GM10266 (cell line): ENCODE measurements around the gene RPGR.

Experiments
- DNase-seq: peaks from one replicate; pipeline ENCODE4 v3.0.0; 2012; ENCODE audit errors: extremely low spot score
- TF ChIP-seq, protein P1 (sequence below): IDR thresholded peaks from 2 replicates; pipeline ENCODE4 v1.5.1; 2012; ENCODE audit warnings: mild to moderate bottlenecking, low read depth; ENCODE audit not compliant: control insufficient read depth, insufficient read depth; ENCODE audit errors: missing control alignments

RPGR gene

DNA sequence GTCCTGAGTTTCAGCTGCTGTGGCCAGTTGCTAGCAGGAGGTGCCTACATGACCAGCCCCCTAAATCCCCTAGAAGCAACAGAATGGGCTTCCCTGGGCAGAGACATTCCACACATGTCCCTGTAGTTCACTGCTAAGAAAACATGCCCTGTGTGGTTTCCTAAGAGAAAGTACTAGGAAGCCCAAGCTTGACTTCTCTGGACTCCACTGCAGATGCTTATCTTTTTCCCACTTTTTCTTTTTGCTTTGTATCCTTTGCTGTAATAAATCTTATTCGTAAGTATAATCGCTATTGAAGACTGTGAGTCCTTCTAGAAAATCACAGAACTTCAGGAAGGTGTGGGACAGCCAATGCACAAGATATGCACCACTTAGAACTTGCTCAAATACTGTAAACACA lies 15.6 kb downstream of the RPGR start:
- TF ChIP-seq, protein P1, sequence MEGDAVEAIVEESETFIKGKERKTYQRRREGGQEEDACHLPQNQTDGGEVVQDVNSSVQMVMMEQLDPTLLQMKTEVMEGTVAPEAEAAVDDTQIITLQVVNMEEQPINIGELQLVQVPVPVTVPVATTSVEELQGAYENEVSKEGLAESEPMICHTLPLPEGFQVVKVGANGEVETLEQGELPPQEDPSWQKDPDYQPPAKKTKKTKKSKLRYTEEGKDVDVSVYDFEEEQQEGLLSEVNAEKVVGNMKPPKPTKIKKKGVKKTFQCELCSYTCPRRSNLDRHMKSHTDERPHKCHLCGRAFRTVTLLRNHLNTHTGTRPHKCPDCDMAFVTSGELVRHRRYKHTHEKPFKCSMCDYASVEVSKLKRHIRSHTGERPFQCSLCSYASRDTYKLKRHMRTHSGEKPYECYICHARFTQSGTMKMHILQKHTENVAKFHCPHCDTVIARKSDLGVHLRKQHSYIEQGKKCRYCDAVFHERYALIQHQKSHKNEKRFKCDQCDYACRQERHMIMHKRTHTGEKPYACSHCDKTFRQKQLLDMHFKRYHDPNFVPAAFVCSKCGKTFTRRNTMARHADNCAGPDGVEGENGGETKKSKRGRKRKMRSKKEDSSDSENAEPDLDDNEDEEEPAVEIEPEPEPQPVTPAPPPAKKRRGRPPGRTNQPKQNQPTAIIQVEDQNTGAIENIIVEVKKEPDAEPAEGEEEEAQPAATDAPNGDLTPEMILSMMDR = no peak
- no peak for DNase-seq

DNA sequence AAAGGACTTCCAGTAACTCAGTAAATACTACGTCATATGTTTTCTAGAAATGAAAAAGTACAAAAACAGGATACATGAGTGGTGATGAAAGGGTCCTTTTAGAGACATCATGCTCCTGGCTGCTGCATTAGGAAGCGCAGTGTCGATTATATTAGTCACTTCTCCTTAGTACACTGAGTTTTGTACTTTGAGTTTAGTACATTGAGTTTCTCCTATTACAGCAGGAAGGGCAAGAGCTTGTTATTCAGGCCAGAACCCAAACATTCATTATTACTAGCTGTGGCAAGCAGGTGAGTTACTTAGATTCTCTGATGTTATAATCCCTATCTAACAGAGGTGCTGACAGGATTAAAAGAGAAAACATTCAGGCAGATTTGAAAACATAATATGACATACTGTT lies 21.3 kb downstream of the RPGR start:
- no peak for DNase-seq

DNA sequence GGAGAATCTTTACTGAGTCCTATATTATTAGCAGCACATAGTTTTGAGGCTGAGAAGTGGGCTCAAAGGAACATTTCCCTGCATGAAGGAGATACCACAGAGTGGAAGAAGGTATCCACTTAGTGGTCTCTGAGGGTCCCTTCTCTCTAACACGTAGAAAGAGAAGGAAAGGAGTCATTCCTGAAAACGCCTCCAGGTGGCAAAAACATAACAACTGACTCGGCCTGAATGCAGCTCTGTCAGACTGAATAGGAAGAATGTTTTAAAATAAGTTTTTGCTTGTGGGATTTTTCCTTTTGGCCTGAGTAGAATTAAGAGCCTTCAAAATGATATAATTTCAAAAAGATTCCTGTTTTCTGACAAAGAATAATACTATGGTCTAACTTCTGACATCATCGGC lies 23.3 kb downstream of the RPGR start:
- no peak for DNase-seq
- TF ChIP-seq, protein P1 = no peak

More for the DNA sequence above, 21.3 kb downstream of the RPGR start:
- TF ChIP-seq, protein P1 = no peak

DNA sequence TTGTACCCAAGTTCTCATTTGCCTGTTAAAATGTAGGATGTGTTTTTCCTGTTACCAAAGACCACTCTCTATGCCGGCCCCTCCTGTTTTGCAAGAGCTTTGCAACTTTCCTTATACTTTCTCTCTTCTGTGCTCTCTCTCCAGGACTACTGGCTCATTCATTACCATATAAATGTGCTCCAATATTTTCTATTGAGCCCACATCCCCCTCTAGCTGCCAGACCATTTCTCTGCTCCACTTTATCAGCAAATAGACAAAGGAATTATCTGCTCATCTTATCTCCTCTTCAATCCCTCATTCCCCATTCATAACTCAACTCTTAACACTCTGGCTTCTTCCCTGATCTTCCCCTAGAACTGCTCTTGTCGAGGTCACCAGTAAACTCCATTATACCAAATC lies 33.6 kb downstream of the RPGR start:
- TF ChIP-seq, protein P1 = no peak
- DNase-seq = no peak

DNA sequence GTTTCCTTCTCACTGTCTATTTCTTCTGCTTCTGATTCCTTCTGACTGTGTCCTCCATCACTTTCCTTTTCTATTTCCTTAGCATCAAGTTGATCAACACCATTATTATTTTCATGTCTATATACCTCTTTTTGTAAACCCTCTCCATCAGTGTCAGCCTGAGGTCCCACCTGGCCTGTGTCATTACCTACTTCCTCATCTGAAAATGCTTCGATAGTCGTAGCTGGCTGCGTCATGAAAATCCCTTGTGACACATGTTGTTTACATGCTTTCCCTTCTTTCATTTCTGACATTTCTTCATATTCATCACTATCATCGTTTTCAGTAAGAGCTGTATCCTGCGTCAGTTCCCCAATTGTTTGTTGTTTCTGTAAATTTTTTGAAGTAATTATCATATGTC lies 39.6 kb downstream of the RPGR start:
- TF ChIP-seq, protein P1 = no peak
- no peak for DNase-seq

DNA sequence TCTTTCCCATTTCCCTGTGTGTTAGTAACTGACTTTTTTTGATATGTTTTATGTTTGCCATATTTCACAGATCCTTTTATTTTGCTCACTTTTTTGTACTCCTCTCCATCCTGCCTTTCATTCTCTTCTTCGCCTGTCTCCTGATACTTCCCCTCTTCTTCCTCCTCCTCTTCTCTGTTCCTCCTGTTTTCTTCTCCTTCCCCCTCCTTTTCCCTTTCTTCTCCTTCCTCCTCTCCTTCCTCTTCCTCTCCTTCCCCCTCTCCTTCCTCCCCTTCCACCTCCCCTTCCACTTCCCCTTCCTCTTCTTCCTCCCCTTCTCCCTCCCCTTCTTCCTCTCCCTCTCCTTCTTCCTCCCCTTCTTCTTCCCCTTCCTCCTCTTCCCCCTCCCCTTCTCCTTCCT lies 41.7 kb downstream of the RPGR start:
- DNase-seq = no peak

DNA sequence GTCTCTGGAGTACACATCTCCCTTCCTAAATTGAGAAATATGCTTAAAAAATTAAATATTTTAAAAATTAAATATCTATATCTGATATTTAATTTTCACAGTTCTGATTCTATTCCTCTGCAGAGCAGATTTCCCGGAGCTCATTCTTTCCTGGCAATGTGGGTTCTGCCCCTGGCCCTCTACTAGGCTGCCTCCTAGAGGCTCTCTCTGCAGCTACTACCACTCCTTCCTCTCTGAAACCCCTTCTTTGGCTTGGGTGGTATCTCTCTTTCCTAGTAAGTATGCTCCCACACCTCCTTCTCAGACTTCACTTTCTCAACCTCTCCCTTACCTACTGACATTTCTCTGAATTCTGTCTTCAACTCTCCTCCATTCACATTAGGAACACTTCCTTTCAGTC lies 45.3 kb downstream of the RPGR start:
- no peak for DNase-seq
- TF ChIP-seq, protein P1 = peak; percentile 22

More for the DNA sequence above, 41.7 kb downstream of the RPGR start:
- TF ChIP-seq, protein P1 = no peak
